ENCODE results near the gene PGM5.
"Not testable (repeated sequence)": the region's sequence is repeated elsewhere in the genome, so short reads cannot be mapped to it uniquely, and the experiment has no call there.

- TF ChIP-seq CTCF (conservative IDR thresholded peaks at IDR 0.05; ENCODE audit: low read depth in 2 of 2); EZH2 (IDR thresholded peaks at IDR 0.05; ENCODE audit: low read depth, unreplicated experiment); JUNB (IDR thresholded peaks at IDR 0.05; ENCODE audit: unreplicated experiment); POLR2AphosphoS5 (IDR thresholded peaks at IDR 0.05; ENCODE audit: low read depth); REST (IDR thresholded peaks at IDR 0.05; ENCODE audit: unreplicated experiment); ETS1 (IDR thresholded peaks at IDR 0.05): not testable (repeated sequence)
Observed at GRCh38 chr9:68335935-68336334, 20.5 kb upstream of the PGM5 start.

Data from GM23338 (cell line).